GM19468 (cell line): Measurements from ENCODE around the gene TAF1C.

Experiments
- ATAC-seq: cut with Tn5 transposase; IDR thresholded peaks from one replicate; pipeline ENCODE4 v1.9.1; 2021; ENCODE audit warnings: mild to moderate bottlenecking, moderate library complexity, moderate number of reproducible peaks; ENCODE audit not compliant: unreplicated experiment; ENCODE audit errors: extremely low read depth

The TAF1C gene

DNA sequence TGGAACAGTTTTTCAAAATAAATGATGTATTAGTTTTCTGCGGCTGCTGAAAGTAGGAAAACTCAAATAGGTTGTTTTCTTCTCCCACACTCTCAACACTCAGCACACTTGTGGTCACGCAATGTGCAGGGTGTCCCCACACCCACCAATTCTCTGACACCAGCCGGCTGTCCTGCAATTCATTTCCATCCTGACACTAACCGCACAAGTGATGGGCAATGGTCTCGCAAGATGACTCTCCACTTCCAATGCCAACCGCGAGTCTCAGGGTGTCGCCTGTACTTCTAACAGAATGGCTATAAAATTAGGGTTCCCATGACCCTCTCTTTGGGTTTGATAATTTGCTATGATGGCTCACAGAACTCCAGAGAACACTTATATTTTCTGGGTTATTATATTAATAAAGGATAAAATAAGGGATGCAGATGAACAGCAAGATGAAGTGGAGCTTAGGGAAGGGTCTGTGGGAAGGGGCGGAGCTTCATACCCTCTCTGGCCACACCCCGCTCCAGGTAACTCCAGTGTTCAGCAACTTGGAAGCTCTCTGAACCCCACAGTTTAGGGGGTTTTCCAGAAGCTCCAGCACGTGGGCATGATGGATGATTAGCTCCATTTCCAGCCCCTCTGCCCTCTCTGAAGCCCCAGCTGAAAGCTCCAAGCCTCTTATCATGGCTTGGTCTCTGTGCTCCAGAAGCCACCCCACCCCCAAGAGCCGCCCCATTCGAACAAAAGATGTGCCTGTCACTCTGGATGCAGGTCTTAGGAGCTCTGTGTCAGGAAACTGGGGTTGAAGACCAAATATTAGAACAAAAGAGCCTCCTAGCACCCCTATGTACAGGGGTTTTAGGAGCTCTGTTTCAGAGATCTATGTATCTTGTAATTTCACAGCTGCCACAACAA lies 19.8 kb downstream of the TAF1C start:
- ATAC-seq = no peak

- no peak for ATAC-seq
Observed at GRCh38 chr16:84165746-84166145, 21.1 kb downstream of the TAF1C start.

DNA sequence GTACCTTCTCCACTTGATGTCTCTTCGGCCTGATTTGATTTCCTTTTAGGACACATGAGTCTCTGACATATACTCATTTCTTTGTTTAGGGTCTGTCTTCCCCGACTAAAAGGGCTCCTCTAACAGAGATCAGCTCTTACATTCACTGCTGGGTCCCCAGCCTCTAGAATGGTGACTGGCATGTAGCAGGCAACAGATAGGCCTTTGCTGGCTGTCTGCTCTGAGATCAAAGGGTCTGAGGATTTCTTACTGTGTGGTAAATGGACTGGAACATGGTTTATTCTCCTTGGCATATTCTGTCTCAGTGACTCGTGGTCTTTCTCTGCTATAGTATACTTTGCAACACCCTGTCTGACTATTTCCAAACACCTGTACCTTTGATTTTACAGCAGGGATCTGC lies 25.1 kb downstream of the TAF1C start:
- no peak for ATAC-seq

- no peak for ATAC-seq
Observed at GRCh38 chr16:84161037-84161436, 25.8 kb downstream of the TAF1C start.

GRCh38 chr16:84159800-84160199 lies 27.1 kb downstream of the TAF1C start:
- ATAC-seq = no peak

- ATAC-seq = no peak
Observed at GRCh38 chr16:84159007-84159406, 27.9 kb downstream of the TAF1C start.

DNA sequence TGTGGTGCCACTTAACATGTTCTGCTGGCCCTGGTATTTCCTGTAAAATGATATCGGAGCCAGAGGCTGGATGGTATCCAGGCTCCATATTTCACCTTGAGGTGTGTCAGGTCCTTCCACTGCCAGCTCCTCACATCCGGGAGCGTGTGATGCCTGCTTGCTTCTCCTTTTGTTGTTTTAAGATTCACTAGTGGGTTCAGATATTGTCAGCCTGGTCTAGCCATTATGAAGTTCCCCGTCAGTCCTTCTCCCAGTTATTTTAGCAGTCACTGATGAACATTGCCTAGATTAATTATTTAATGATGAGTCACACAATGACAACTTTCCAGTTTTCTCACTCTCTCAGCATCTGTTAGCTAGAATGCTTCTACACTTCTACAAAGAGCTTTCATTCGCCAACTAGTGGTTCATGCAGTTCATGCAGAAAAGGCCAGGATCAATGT lies 30.5 kb downstream of the TAF1C start:
- ATAC-seq = no peak

- ATAC-seq = no peak
Observed at GRCh38 chr16:84155771-84156170, 31.1 kb downstream of the TAF1C start.

GRCh38 chr16:84155226-84155625 lies 31.6 kb downstream of the TAF1C start:
- ATAC-seq = no peak

DNA sequence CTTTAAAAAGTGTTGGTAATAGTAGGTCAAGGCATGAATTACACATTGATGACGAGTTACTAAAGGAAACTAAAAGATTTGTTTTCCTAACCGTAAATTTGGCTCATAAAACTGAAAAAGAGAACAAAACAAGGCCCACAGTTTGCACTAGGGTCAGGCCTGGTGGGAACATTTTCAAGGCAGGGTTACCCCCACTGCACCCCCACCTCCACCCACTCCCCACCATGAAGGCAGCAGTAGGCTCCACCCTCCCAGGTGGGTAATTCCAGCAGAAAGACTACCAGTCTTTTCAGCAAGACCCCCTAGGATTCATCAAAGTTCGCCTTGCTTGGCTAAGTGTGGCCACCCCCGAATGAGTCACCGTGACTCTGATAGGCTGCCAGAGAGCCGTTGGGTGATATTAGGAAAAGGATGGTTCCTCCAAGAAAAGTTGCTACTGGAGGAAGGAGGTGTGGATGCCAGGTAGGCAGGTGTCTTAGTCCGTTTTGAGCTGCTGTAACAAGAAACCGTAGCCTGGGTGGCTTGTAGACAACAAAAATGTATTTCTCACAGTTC lies 33.1 kb downstream of the TAF1C start:
- no peak for ATAC-seq

- ATAC-seq = no peak
Observed at GRCh38 chr16:84150926-84151325, 35.9 kb downstream of the TAF1C start.

DNA sequence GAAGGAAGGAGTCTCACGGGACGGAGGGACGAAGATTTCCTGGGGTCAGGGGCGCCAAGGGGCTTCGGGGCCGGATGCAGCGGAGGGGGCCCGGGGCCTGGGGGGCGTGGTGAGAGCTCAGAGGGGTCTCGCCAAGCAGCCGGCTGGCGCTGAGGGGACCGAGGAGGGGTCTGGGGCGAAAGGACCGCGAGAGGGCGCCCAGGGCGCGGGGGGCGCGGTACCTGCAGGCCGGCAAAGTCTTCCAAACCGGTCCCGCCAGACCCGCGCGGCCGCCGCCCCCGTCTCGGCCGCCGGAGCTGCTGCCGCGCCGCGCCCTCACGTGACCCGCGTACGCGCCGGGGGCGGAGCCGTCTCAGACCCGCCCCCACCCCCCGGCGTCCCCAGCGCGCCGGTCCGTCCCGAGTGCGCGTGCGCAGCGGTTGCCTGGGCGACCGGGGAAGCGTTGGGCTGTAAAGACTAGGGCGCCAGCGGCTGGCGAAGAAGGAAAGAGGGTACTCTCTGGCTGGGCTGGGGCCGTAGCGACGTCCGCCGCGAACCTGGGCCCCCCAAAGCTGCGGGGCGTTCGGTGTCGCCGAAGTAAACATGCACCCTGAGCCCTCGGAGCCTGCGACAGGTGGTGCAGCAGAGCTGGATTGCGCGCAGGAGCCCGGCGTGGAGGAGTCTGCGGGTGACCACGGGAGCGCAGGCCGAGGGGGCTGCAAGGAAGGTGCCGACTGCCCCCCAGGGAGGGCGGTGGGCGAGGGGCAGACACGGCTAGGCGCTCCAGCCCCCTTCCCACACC lies 41.8 kb downstream of the TAF1C start, which contains the start of the genes DNAAF1 and HSDL1:
DNAAF1 (plus strand) TSS at position 450 of the 781 bp plus-strand sequence; CDS start at position 583, 133 bp downstream.
HSDL1 (minus strand) TSS at position 319 of the 781 bp plus-strand sequence. CDS start 13,856 bp downstream, outside the sequence.
- ATAC-seq = peak; percentile 53

DNA sequence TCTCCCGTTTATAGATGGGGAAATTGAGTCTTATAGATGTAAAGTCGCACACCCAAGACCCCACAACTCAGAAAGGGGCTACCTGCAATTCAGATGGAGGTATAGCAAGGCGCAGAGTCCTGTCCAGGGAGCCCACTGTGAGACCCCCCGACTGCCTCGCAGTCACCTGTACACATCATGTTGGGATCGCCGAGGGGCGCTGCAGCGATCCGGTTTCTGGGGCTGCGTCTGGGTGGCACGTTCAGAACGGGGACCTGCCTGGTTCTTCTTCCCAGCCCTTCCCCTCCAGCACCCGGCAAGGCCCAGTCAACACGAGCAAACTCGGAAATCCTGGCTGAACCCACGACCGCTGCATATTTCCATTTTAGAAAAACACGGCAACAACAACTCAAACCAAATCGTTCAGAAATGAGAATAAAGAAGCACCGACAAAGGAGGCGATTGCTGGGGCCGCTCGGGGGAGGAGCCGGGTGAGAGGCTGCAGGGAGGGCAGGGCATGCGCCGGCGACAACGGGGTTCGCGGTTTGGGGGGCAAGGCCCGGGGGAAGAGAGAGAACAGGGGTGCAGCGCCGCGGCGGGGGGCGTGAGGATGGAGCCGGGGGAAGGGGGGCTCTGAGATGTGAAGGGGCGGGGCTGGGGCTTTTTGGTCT lies 42.5 kb downstream of the TAF1C start:
- ATAC-seq = no peak

- ATAC-seq = no peak
Observed at GRCh38 chr16:84143784-84144199, 43.1 kb downstream of the TAF1C start.

DNA sequence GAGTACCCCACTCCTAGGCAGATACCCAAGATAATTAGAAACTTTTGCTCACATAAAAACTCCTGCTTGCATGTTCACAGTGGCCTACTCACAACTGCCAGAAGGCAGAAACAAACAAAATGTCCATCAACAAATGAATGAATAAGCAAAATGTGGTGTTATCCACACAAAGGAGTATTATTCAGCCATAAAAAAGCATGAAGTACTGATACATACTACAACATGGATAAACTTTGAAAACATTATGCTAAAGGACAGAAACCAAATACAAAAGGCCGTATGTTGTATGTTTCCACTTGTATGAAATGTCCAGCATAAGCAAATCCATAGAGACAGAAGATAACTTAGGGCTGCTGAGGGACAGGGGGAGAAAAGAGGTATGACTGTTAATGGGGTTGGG lies 43.8 kb downstream of the TAF1C start:
- no peak for ATAC-seq

GRCh38 chr16:84141143-84141670 lies 45.6 kb downstream of the TAF1C start:
- ATAC-seq = no peak

DNA sequence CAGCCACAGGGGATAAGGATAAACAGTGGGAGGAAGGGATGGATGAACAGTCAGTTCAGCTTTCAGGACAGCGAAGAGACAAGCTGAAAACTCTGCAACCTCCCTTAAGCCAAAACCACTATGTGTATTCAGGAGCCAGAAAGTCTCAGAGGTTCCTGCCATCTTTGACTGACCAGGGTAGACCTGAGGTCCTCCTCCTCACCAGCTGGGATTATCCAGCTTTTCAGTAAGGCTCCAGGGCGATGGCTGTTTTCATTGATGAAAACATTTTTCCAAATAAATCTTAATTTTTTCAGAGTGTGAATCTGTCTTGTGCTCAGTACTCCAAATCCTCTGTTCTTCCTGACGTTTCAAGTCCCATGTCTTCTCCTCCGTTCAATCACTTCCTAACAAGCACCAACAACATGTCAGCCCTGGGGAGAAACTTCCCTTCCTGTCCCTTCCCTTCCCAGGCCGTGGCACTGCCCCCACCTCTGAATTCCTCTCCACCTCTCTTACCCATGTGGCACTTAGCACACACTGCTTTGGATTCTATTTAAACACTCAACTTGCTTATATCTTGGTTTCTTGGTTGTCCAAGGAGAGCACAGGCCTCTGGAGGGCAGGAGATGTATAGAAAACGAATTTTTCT lies 47.1 kb downstream of the TAF1C start:
- no peak for ATAC-seq

- no peak for ATAC-seq
Observed at GRCh38 chr16:84138824-84139627, 47.8 kb downstream of the TAF1C start.

- no peak for ATAC-seq
Observed at GRCh38 chr16:84138500-84138823, 48.4 kb downstream of the TAF1C start.
